Esophagus mucosa (tissue), 1 donor: ENCODE results near the gene SMARCA5. TPM values are rescaled to one million over a fixed set of nuclear protein-coding genes. Genes with fewer than 3 reads are reported as not detected.
"Not testable (repeated sequence)": the region's sequence is repeated elsewhere in the genome, so short reads cannot be mapped to it uniquely, and the experiment has no call there.

Experiments used
- ATAC-seq: fragments of 200-7000 bp; cut with Tn5 transposase; one replicate; pipeline ENCODE4 v1.9.1; 2020
- total RNA-seq: library from RNA; stranded (reverse); gene quantifications from one replicate; pipeline ENCODE4 v1.2.4, GENCODE V29; 2023
- donor health status: DM: yes; HTN: yes; CAD: no.

Gene SMARCA5, protein sequence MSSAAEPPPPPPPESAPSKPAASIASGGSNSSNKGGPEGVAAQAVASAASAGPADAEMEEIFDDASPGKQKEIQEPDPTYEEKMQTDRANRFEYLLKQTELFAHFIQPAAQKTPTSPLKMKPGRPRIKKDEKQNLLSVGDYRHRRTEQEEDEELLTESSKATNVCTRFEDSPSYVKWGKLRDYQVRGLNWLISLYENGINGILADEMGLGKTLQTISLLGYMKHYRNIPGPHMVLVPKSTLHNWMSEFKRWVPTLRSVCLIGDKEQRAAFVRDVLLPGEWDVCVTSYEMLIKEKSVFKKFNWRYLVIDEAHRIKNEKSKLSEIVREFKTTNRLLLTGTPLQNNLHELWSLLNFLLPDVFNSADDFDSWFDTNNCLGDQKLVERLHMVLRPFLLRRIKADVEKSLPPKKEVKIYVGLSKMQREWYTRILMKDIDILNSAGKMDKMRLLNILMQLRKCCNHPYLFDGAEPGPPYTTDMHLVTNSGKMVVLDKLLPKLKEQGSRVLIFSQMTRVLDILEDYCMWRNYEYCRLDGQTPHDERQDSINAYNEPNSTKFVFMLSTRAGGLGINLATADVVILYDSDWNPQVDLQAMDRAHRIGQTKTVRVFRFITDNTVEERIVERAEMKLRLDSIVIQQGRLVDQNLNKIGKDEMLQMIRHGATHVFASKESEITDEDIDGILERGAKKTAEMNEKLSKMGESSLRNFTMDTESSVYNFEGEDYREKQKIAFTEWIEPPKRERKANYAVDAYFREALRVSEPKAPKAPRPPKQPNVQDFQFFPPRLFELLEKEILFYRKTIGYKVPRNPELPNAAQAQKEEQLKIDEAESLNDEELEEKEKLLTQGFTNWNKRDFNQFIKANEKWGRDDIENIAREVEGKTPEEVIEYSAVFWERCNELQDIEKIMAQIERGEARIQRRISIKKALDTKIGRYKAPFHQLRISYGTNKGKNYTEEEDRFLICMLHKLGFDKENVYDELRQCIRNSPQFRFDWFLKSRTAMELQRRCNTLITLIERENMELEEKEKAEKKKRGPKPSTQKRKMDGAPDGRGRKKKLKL
- total RNA-seq: 17.9 TPM

DNA sequence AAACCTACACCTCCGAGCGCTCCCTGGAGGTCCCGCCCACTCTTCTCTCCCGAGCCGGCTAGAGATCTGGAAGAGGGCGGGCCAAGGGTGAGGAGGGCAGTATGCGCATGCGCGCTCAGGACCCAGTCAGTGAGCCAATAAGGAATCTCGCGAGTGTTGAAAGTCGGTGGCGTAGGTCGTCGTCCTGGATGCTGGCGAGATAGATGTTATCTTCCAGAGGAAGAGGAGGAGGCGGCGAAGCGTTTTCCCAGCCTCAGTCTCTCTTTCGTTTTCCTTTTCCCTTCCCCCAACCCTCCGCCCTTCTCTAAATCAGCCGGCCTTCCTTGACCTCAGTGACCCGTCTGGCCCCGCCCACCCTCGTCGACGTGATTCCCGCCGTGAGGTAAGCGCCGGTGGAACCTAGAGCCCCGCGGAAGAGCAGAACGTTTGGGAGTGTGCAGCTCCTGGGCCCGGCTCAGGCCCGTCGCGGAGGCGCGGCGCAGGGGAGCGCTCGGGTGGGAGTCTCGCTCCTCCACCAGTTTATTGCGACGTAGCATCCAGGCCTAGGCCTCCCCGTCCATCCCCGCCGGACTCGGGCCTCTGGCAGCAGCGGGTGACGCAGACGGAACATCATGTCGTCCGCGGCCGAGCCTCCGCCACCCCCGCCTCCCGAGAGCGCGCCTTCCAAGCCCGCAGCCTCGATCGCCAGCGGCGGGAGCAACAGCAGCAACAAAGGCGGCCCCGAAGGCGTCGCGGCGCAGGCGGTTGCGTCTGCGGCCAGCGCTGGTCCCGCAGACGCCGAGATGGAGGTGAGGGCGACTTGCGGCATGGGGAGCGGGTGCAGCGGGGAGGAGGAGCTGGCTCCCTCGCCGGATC, at the start of gene SMARCA5:
TSS of gene SMARCA5 (plus strand) at position 389 of the 855 bp plus-strand sequence. CDS start at position 612, 223 bp downstream.
- ATAC-seq: peak; percentile 99

DNA sequence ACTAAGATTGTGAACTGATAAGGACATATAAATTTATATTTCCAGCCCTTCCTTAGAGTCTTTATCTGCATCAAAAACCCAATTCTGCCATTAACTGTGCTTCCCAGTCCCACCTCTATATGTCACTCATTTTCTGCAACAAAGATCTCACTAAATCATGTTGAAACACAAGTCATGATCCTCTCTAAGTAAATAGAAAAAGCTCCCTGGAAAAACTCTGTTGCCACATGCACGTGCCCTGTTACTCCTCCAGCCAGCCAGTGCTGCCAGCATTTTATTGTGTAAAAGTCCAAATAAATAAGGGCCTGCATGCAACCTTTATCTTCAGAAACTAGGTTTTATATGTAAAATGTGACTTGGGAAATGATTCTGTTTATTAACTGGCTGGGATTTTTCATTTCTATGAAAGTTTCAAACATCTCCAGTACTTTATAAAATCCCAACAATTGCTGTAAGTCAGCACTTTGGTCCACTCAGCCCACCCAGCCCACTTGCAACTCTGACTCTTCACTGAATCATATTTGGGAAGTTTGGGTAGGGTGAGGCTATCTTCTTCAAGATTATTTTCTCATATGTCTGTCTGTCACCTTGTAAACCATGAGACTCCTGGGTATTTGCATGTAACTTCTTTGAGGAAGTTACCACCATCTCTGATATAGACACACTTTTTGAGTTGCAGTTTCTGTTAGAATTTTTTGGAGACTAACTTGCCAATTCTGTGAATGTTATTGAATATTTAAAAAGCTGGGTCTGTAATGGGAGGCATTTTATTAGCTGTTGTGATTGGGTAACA, 40.0 kb upstream of the SMARCA5 start:
- no peak for ATAC-seq

DNA sequence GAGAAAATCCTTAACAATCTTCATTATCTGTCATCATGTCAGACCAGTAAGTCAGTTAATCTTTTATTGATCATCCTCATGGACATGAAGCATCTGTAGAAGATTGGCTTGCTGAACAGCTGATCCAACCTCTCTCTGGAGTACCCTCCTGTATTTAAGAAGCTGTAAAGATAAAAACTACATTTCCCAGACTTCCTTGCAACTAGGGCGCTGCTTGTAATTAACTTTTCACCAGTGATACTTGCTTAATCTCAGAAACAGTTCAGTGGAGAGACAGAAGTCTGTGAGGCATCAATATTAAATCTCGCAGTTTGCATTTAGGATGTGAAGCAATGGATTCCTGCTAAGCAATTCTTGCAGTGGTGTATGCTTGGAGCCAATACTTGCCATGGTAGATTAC, 36.0 kb upstream of the SMARCA5 start:
- no peak for ATAC-seq

DNA sequence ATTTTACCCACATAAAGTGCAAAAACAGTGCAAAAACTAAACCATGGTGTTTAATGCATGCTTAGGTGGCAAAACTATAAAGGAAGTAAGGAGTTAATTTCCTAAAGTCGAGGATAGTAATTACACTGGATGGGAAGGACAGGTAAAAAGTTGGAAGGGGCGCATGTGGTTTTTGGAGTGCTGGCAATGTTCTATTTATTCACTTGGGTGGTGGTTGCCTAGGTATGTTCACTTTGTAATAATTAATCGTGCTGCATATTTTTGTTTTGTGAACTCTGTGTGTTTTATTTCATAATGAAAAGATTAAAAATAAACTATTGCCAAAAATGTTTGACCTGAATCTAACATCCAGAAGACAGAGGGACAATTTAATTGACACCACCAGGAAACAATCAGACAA, 32.1 kb upstream of the SMARCA5 start:
- no peak for ATAC-seq

DNA sequence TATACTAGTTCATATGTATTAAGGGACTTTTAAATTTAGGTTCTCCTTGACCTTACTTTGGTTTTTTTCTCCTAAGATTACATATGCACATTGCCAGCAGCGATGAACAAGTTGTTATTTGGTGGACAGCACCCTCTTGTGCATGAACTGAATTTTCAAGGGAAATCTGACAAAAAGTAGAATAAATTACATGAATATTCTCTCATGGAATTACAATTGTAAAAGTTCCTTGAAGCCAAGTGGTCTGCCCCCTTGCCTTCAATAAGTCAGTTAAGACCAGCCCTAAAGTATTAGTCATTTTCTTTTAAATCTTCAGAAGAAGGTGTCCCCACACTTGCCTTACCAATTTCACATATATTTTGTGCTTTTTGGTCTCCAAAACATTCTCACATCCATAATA, 30.7 kb upstream of the SMARCA5 start:
- peak; percentile 29 for ATAC-seq

DNA sequence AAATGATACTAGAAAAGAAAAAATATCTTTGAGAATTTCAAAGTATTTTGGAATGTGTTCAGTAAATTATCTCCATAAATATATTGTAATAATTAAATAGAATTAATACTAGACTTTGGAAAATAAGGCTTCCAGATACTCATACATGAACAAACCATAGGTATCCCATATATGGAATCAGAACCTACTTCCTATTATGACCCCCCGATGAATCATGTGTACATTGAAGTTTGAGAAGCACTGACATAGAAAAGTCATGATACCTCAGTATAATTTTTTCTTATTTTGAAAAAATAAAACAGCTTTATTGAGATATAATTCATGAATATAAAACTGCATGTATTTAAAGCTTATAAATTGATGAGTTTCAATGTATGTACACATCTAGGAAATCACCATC, 27.2 kb upstream of the SMARCA5 start:
- no peak for ATAC-seq

DNA sequence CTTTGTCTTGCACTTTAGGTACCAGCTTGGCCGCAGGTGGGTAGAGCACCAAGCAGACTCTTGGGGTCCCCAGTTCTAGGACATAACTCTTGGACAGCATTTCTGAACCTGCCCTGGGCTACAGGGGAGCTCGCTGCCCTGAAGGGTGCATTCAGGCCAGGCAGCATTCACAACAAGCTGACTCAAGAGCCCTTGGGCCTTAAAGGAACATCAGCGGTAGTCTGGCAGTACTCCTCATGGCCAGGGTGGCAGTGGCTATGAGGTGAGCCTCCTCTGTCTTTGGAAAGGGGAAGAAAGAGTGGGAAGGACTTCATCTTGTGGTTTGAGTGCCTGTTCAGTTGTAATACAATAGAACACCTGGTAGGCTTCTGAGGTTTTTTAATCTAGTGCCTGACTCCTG, 24.8 kb upstream of the SMARCA5 start:
- no peak for ATAC-seq

DNA sequence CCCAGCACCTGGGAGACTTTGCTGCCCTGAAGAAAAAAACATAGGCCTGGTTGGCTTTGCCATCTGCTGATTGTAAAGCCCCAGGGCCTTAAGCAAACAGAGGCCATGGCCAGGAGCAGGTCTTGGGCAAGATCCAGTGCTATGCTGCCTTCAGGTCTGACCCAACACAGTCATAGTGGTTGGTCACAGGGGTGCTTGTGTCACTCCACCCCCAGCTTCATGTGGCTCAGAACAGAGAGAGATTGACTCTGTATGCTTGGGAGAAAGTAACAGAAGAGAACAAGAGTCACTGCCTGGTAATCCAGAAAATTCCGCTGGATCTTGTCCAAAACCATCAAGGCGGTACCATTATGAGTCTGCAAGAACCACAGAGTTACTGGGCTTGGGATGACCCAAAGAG, 24.4 kb upstream of the SMARCA5 start:
- ATAC-seq: no peak

DNA sequence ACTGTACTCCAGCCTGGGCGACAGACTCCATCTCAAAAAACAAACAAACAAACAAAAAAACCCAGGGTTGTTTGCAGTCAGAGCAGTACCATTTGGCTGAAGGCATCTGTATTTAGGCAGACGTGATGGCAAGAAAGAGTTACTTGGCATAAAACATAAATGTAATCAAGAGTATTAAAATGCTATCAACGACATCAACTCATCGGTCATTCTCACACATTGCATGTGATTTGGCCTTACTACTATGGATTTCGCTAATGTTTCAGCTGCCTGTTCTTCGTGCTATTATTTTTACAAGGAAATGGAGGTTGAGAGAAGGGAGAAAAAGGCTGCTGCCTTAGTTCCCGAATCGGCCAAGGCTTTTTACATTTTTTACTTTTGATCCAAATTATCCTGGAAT, 15.5 kb upstream of the SMARCA5 start:
- ATAC-seq: no peak

DNA sequence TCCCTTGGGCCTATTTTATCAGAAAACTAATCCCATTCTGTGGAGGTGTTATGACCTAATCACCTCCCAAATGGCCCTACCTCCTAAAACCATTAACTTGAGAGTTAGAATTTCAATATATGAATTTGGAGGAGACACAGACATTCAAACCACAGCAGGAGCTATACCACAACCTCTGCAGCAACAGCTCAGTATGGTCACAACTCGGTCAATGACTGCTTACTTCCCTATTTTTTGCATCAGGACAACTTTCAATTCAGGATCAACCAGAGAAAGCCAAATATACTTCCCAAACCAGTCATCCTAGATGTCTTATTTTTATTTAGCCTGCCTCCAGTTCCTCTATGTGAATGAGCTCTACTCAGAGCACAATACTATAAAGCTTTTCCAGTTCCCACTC, 11.3 kb upstream of the SMARCA5 start:
- no peak for ATAC-seq

DNA sequence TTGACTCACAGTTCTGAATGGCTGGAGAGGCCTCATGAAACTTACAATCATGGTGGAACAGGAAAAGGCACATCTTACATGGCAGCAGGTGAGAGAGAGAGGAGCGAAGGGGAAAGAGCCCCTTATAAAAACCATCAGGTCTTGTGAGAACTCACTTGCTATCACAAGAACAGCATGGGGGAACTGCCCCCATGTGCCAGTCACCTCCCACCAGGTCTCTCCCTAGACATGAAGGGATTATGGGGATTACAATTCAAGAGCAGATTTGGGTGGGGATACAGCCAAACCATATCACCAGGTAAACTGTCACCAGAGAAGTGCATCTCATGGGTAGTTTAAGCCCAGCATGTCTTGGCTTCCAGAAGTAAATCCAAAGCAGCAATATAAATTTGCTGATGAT, 7.5 kb upstream of the SMARCA5 start:
- no peak for ATAC-seq

DNA sequence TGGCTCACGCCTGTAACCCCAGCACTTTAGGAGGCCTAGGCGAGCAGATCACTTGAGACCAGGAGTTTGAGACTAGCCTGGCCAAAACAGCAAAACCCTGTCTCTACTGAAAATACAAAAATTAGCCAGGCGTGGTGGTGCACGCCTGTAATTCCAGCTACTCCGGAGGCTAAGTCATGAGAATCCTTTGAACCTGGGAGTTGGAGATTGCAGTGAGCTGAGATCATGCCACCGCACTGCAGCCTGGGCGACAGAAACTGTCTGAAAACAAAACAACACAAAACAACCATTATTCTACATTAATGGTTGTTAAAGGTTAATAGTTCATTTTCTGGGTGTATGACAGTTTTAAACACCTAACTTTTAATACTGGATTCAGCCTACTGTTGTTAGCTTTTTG, 1.6 kb upstream of the SMARCA5 start:
- no peak for ATAC-seq

DNA sequence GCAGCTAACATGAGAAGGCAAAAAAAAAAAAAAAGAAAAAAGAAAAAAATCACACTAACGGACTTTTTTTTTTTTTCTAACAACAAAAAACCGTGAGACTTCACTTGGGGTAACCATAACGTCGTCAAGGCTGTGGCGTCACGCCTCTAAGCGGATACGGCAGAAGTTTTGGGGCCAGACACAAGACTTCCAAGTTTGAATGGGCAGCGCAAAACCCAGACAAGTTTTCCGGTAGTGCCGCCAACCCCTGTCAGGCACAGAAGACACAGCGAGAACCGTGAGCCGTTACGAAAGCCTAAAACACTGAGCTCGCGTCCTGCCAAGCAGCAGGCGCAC, 556 bp upstream of the SMARCA5 start:
- ATAC-seq: peak; percentile 47

DNA sequence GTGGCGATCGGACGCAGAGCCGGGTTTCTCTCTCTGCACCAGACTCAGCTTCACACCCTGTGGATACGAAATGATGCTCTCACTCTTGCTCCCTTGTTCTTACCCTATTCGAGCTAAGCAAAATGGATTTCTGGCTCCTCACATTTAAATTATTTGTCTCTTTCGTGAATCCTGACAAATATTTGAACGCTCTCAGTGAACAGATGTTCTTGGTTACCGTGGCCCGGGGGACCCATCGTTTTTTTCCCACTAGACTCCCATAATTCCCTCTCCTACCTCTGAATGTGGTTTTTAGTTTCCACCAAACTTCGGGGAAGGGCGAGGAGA, 630 bp downstream of the SMARCA5 start:
- ATAC-seq: no peak

DNA sequence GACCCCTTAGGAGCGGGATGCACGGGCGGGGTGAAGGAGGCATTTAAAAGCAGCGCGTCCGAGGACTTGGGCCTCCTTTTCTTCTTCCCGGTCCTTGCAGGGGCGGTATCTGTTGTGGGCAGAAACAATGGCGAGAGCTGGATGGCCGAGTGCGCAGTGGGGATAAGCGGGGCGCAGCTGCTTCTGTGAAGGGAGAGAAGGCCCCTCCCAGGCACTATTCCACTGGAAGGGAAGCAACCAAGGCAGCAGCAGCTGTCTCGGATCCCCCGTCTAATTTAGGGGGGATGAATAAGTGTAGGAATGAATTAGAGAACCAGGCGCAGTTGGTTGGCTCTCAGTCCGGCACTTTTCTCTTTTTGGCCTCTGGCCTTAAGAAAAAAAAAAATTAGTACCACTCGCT, 995 bp downstream of the SMARCA5 start:
- ATAC-seq: no peak

DNA sequence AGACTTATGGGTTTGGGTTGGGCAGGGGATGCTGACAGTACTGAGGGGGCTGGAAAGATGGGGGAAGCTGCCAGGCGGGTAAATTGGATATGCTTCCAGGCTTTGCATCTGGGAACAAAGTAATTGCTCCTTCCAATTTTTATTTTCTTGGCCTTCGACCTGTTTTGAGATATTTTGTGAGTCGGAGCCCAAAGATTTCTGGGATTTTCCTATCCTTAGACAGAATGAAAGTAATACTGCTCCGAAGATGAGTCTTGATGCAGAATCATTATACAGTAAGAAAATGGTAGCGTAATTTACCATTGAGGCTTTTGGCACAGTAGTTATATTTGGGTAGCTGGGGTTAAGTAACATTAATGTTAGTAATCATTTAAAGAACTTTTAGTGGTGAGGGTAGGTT, 1.4 kb downstream of the SMARCA5 start:
- ATAC-seq: no peak

DNA sequence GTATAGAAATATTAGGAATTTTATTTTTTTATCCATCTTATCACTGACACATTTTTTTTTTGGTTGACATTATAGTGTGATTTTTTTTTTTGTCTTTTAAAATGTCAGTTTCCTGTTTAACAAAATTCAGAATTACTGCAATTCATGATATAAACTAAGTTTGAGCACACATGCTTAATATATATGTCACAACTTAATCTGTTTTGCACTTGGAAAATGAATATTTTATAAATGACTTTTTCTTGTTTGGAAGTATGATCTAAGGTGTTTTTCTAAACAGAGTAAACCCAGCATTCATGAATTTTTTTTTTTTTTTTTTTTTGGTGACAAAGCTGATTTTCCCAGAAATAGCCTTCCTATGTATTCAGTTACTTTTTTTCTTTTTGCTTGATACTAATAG, 2.4 kb downstream of the SMARCA5 start:
- ATAC-seq: no peak

DNA sequence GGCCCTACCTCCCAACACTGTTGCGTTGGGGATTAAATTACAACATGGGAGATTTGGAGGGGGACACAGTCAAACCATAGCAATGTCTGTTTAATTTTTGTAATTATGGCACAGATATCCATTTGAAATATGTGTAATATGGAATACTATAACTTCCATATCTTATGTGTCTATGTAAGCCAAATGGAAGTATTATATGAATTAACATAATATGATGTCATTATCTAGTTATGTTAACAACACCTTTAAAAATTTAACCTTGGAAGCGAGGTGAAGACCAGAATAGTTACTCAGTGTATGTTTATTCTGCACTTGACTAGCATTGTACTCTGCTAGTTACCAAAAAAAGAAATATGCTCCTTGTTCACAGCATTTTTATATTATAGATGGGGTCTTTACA, 4.3 kb downstream of the SMARCA5 start:
- ATAC-seq: no peak

DNA sequence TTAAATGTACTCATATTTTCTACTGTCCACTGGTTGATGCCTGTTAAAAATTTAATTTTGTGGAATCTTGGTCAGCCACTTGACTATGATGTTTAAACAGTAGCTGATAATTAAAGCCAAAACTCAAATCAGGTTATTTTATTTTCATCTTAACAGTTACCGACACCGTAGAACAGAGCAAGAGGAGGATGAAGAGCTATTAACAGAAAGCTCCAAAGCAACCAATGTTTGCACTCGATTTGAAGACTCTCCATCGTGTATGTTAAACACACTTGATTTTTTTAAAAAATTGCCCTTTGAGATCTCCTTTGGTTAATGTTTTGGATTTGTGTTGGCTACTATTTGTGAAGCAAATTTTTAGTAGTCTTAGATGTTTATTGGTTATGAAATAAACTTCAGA, 10.7 kb downstream of the SMARCA5 start:
- no peak for ATAC-seq

DNA sequence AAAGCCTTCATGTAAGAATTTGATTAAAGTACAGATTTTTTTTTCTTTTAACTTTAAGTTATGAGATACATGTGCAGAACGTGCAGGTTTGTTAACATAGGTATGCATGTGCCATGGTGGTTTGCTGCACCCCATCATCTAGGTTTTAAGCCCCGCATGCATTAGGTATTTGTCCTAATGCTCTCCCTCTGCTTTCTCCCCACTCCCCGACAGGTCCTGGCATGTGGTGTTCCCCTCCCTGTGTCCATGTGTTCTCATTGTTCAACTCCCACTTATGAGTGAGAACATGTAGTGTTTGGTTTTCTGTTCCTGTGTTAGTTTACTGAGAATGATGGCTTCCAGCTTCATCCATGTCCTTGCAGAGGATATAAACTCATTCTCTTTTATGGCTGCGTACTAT, 14.5 kb downstream of the SMARCA5 start:
- ATAC-seq: not testable (repeated sequence)

DNA sequence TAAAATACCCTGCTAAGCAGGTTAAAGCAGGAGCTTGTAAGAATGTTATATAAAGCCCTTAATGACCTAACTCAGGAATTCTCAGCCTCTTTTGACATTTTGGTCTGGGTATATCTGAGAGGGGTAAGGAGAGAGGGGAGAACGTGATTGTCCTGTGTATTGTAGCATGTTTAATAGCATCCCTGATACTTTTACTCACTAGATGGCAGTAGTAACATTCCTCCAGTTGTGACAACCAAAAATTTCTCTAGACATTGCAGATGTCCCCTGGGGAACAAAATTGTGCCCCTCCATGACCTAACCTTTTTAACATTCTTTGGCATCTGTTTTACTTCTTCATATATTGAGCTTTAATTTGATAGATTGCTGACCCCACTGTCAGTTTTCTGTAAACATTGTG, 17.9 kb downstream of the SMARCA5 start:
- ATAC-seq: no peak
